Epithelial cell of proximal tubule (primary cell): ENCODE measurements around the gene CLCNKB. TPM values are rescaled to one million over a fixed set of nuclear protein-coding genes. Genes with fewer than 3 reads are reported as not detected.
"Not testable (repeated sequence)": the region's sequence is repeated elsewhere in the genome, so short reads cannot be mapped to it uniquely, and the experiment has no call there.

ENCODE experiments used
- DNase-seq: peaks from one replicate; pipeline ENCODE4 v3.0.0-alpha.2; 2011; ENCODE audit warnings: low read depth
- H3K4me3 ChIP-seq: 2 replicates; pipeline ENCODE4 v1.5.1; 2011; ENCODE audit warnings: low read depth, mild to moderate bottlenecking, low read length
- total RNA-seq: library from RNA; depleted of rRNA; stranded (reverse); fragments of >200 nt; gene quantifications from 2 replicates; pipeline ENCODE4 v1.2.3, GENCODE V29; 2015
- TF ChIP-seq, protein P1 (sequence below): conservative IDR thresholded peaks from 2 replicates; pipeline ENCODE4 v1.5.1; 2012; ENCODE audit warnings: low read depth, mild to moderate bottlenecking, low read length

The CLCNKB gene
- total RNA-seq, 1 donor from 2014 or later, result 0.98 TPM

DNA sequence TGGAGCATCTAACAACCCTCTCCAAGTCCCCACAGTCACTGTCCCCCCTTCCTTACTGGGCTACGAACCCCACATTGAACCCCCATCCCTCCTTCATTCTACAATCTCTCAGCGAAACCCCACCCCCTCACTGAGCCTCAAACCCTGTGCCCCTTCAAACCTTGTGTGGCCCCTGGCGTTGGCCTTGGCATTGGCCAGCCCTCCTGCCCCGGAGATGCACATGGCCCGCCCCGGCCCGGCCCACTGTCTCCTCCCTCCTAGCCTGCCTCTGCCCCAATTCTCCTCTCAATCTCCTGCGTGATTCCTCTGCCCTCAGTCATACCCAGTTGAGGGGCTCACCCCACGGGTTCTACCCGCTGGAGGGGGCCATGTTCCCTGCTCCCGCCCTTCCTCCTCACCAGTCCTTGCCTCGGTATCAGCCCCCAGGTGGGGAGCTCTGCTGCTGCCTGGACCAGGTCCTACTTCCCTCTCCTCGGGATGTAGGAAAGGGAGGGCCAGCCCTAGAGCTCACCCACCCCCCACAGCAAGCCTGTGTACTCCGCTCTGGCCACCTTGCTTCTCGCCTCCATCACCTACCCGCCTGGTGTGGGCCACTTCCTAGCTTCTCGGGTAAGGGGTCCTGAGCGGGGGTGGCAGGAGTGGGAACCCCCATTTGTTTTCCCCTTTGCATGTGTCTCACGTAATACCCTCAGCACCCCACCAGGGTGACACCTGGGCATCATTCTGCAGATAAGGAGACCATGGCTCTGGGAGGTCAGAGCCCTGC, 15.2 kb upstream of the CLCNKB start:
- TF ChIP-seq, protein P1, sequence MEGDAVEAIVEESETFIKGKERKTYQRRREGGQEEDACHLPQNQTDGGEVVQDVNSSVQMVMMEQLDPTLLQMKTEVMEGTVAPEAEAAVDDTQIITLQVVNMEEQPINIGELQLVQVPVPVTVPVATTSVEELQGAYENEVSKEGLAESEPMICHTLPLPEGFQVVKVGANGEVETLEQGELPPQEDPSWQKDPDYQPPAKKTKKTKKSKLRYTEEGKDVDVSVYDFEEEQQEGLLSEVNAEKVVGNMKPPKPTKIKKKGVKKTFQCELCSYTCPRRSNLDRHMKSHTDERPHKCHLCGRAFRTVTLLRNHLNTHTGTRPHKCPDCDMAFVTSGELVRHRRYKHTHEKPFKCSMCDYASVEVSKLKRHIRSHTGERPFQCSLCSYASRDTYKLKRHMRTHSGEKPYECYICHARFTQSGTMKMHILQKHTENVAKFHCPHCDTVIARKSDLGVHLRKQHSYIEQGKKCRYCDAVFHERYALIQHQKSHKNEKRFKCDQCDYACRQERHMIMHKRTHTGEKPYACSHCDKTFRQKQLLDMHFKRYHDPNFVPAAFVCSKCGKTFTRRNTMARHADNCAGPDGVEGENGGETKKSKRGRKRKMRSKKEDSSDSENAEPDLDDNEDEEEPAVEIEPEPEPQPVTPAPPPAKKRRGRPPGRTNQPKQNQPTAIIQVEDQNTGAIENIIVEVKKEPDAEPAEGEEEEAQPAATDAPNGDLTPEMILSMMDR, result no peak
- DNase-seq, result no peak
- no peak overlapping the region for H3K4me3 ChIP-seq

DNA sequence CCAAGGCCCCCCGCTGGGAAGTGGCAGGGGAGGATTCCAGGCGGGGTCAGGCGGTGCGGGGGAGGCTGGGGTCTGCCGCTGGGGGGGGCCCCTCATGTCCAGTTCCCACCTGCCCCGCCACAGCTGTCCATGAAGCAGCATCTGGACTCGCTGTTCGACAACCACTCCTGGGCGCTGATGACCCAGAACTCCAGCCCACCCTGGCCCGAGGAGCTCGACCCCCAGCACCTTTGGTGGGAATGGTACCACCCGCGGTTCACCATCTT, 14.6 kb upstream of the CLCNKB start:
- DNase-seq, H3K4me3 ChIP-seq: not testable (repeated sequence)

DNA sequence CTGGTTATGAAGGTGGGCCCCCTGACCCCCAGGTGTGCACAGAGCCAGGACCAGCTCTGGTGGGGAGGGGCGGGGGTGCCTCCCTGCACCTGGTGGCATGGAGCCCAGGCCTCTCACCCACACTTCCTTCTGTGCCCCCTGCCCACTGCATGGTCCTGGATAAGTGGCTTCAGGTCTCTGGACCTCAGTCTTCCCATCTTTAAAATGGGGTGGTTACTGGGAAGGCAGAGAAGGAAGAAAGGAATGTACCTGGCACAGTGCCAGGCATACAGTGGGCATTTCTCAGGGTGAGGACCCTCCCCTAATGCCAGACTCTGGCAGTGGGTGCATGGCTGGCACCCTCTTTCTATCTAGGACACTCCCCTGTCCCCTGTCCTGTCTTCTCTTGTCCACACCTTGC, 14.3 kb upstream of the CLCNKB start:
- no peak overlapping the region for H3K4me3 ChIP-seq
- TF ChIP-seq, protein P1, result no peak
- no peak for DNase-seq

- DNase-seq, result no peak
- TF ChIP-seq, protein P1, result no peak
- H3K4me3 ChIP-seq, result no peak overlapping the region
Observed at GRCh38 chr1:16031551-16031950, 12.0 kb upstream of the CLCNKB start.

- TF ChIP-seq, protein P1, result peak; percentile 85
- no peak for DNase-seq
- H3K4me3 ChIP-seq, result no peak overlapping the region
Observed at GRCh38 chr1:16032388-16033102, 11.0 kb upstream of the CLCNKB start.

- not testable (repeated sequence) for DNase-seq, H3K4me3 ChIP-seq
Observed at GRCh38 chr1:16033103-16033632, 10.4 kb upstream of the CLCNKB start.

- H3K4me3 ChIP-seq, DNase-seq: not testable (repeated sequence)
Observed at GRCh38 chr1:16036461-16036860, 7.1 kb upstream of the CLCNKB start.

- no peak for DNase-seq
- H3K4me3 ChIP-seq, result no peak overlapping the region
- TF ChIP-seq, protein P1, result no peak
Observed at GRCh38 chr1:16038620-16038912, 5.0 kb upstream of the CLCNKB start.

- DNase-seq, H3K4me3 ChIP-seq: not testable (repeated sequence)
Observed at GRCh38 chr1:16039871-16040270, 3.7 kb upstream of the CLCNKB start.
